H9 (cell line): ENCODE data around the gene VRK1. TPM values are rescaled to one million over a fixed set of nuclear protein-coding genes. Genes with fewer than 3 reads are reported as not detected.

Experiments used
- DNase-seq: peaks from one replicate; pipeline ENCODE4 v3.0.0-alpha.2; 2017
- H2AFZ ChIP-seq: one replicate; pipeline ENCODE4 v1.6.1; 2013; ENCODE audit warnings: mild to moderate bottlenecking, low read length, control low read depth, moderate library complexity
- H2AK5ac ChIP-seq: 2 replicates; pipeline ENCODE4 v1.6.1; 2013; ENCODE audit warnings: low read length, control low read depth, mixed read lengths; ENCODE audit not compliant: insufficient read length
- H2BK120ac ChIP-seq: one replicate; pipeline ENCODE4 v1.6.1; 2013; ENCODE audit warnings: low read depth, mild to moderate bottlenecking, low read length, control low read depth, inconsistent platforms; ENCODE audit not compliant: poor library complexity, severe bottlenecking
- H2BK12ac ChIP-seq: 2 replicates; pipeline ENCODE4 v1.6.1; 2013; ENCODE audit warnings: low read length, control low read depth, mixed read lengths, low read depth; ENCODE audit not compliant: insufficient read length
- H2BK15ac ChIP-seq: 2 replicates; pipeline ENCODE4 v1.6.1; 2013; ENCODE audit warnings: low read depth, low read length, control low read depth
- H2BK20ac ChIP-seq: one replicate; pipeline ENCODE4 v1.6.1; 2013; ENCODE audit warnings: low read depth, mild to moderate bottlenecking, low read length, control low read depth, inconsistent platforms; ENCODE audit not compliant: poor library complexity, severe bottlenecking
- H2BK5ac ChIP-seq: 2 replicates; pipeline ENCODE4 v1.6.1; 2013; ENCODE audit warnings: low read length, control low read depth, mixed read lengths; ENCODE audit not compliant: insufficient read length
- H3K14ac ChIP-seq: 2 replicates; pipeline ENCODE4 v1.6.1; 2013; ENCODE audit warnings: low read length, control low read depth; ENCODE audit not compliant: insufficient read depth
- H3K18ac ChIP-seq: 2 replicates; pipeline ENCODE4 v1.6.1; 2013; ENCODE audit warnings: low read depth, mild to moderate bottlenecking, mixed read lengths, low read length, control low read depth; ENCODE audit not compliant: insufficient read length
- H3K23ac ChIP-seq: 2 replicates; pipeline ENCODE4 v1.6.1; 2013; ENCODE audit warnings: low read length, control low read depth, mixed read lengths, low read depth; ENCODE audit not compliant: insufficient read length
- H3K23me2 ChIP-seq: 2 replicates; pipeline ENCODE4 v1.6.1; 2013; ENCODE audit warnings: low read depth, mild to moderate bottlenecking, mixed read lengths, low read length, control low read depth; ENCODE audit not compliant: insufficient read length, poor library complexity, severe bottlenecking
- H3K27ac ChIP-seq: 2 replicates; pipeline ENCODE4 v1.5.1; 2013; ENCODE audit warnings: low read length, control low read depth, mixed read lengths, low read depth; ENCODE audit not compliant: insufficient read length
- H3K27me3 ChIP-seq: 2 replicates; pipeline ENCODE4 v1.6.1; 2013; ENCODE audit warnings: low read length, control low read depth, inconsistent platforms; ENCODE audit not compliant: insufficient read depth
- H3K4ac ChIP-seq: 2 replicates; pipeline ENCODE4 v1.6.1; 2013; ENCODE audit warnings: low read depth, mild to moderate bottlenecking, control low read depth, inconsistent platforms, low read length, moderate library complexity
- H3K4me1 ChIP-seq: 2 replicates; pipeline ENCODE4 v1.6.1; 2013; ENCODE audit warnings: low read length, control low read depth, inconsistent platforms; ENCODE audit not compliant: insufficient read depth
- H3K4me2 ChIP-seq: 2 replicates; pipeline ENCODE4 v1.6.1; 2013; ENCODE audit warnings: low read length, control low read depth, mixed read lengths; ENCODE audit not compliant: insufficient read length, insufficient read depth
- H3K56ac ChIP-seq: 2 replicates; pipeline ENCODE4 v1.6.1; 2013; ENCODE audit warnings: low read depth, mild to moderate bottlenecking, mixed read lengths, low read length, control low read depth; ENCODE audit not compliant: insufficient read length
- H3K79me1 ChIP-seq: 2 replicates; pipeline ENCODE4 v1.6.1; 2013; ENCODE audit warnings: low read depth, mild to moderate bottlenecking, moderate library complexity, low read length, control low read depth, inconsistent platforms; ENCODE audit not compliant: insufficient read depth, poor library complexity, severe bottlenecking
- H3K79me2 ChIP-seq: 2 replicates; pipeline ENCODE4 v1.6.1; 2013; ENCODE audit warnings: low read length, control low read depth, inconsistent platforms; ENCODE audit not compliant: insufficient read depth
- H3K9ac ChIP-seq: 2 replicates; pipeline ENCODE4 v1.6.1; 2013; ENCODE audit warnings: low read length, control low read depth, mixed read lengths; ENCODE audit not compliant: insufficient read length; ENCODE audit errors: extremely low read depth
- H3K9me3 ChIP-seq: one replicate; pipeline ENCODE4 v1.6.1; 2013; ENCODE audit warnings: low read depth, low read length, inconsistent platforms; ENCODE audit not compliant: control insufficient read depth
- H3T11ph ChIP-seq: one replicate; pipeline ENCODE4 v1.6.1; 2013; ENCODE audit warnings: mild to moderate bottlenecking, low read length, control low read depth, inconsistent platforms
- H4K20me1 ChIP-seq: one replicate; pipeline ENCODE4 v1.6.1; 2013; ENCODE audit not compliant: control insufficient read depth, insufficient read length, insufficient read depth
- H4K5ac ChIP-seq: 2 replicates; pipeline ENCODE4 v1.6.1; 2013; ENCODE audit warnings: low read depth, mild to moderate bottlenecking, mixed read lengths, low read length, control low read depth; ENCODE audit not compliant: insufficient read length
- H4K8ac ChIP-seq: replicated peaks from 2 replicates; pipeline ENCODE4 v1.6.1; 2013; ENCODE audit warnings: low read length, control low read depth, mixed read lengths, low read depth; ENCODE audit not compliant: insufficient read length
- H4K91ac ChIP-seq: 2 replicates; pipeline ENCODE4 v1.6.1; 2013; ENCODE audit warnings: low read depth, mild to moderate bottlenecking, moderate library complexity, mixed read lengths, low read length, control low read depth; ENCODE audit not compliant: insufficient read length
- H3K27ac Mint-ChIP-seq, 3 experiments: 2 replicates in 2 of 3; 3 replicates in 1 of 3; pipeline ENCODE4 v1.8.0; 2020 to 2021; ENCODE audit warnings: mixed read lengths in 3 of 3, mild to moderate bottlenecking in 1 of 3, moderate library complexity in 1 of 3
- H3K27me3 Mint-ChIP-seq: 2 replicates; pipeline ENCODE4 v1.8.0; 2021; ENCODE audit warnings: low read depth, mild to moderate bottlenecking, moderate library complexity, mixed read lengths
- H3K36me3 Mint-ChIP-seq, 3 experiments: 2 replicates in 2 of 3; 3 replicates in 1 of 3; pipeline ENCODE4 v1.8.0; 2020 to 2021; ENCODE audit warnings: low read depth in 3 of 3, mixed read lengths in 3 of 3; ENCODE audit not compliant: insufficient read depth in 1 of 3
- H3K4me1 Mint-ChIP-seq, 2 experiments: 2 replicates each; pipeline ENCODE4 v1.8.0; 2020; ENCODE audit warnings: mixed read lengths in 2 of 2
- H3K4me3 Mint-ChIP-seq, 2 experiments: 2 replicates in 1 of 2; 3 replicates in 1 of 2; pipeline ENCODE4 v1.8.0; 2020 to 2021; ENCODE audit warnings: mild to moderate bottlenecking in 2 of 2, mixed read lengths in 2 of 2, moderate library complexity in 1 of 2
- H3K9me3 Mint-ChIP-seq, 2 experiments: 2 replicates in 1 of 2; 3 replicates in 1 of 2; pipeline ENCODE4 v1.8.0; 2020; ENCODE audit warnings: mild to moderate bottlenecking in 2 of 2, mixed read lengths in 2 of 2, moderate library complexity in 1 of 2
- WGBS: extraction: QIAGEN DNeasy Blood & Tissue Kit; methylation state at CpG from one replicate; pipeline ENCODE4 v1.1.7; 2013; ENCODE audit warnings: missing lambda C conversion rate, low lambda C conversion rate, mixed read lengths; ENCODE audit not compliant: insufficient read length; ENCODE audit errors: extremely low coverage; 5-methylcytosine and 5-hydroxymethylcytosine counted together
- total RNA-seq: library from RNA; stranded (reverse); gene quantifications from 2 replicates; pipeline ENCODE4 v1.2.1, GENCODE V29; 2021
- TF ChIP-seq, protein P1 (sequence below): fragments of 200-600 bp; sonication (generic); conservative IDR thresholded peaks from 3 replicates; pipeline ENCODE4 v1.8.0; 2021; ENCODE audit warnings: antibody characterized with exemption, mild to moderate bottlenecking

VRK1 gene
- total RNA-seq, 1 experiment from 2014 or later = 55.7 TPM

DNA sequence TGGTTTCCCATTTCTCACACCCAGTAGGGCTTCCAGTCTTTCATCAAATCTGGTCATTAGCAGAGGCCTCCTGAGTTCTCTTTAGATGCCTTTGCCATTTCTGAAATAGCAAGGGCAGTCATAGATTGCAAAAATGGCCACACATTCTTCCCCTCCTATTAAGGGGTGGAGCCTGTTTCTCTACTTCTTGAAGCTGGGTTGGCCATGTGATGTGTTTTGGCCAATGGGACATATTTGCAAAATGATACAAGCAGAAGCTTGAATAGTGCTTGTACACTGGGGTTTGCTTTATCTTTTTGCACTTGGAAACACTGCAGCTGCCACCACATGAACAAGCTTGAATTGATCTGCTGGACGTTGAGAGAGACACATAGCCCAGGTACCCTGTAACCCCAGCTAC is 109.3 kb downstream of the VRK1 start:
- Histone ChIP-seq H3K79me1 (no peaks in the 10 kb centered on the region), H2BK120ac (no peak overlapping the region), H2AFZ (no peak overlapping the region), H3K4ac (no peak overlapping the region), H3K56ac (no peak overlapping the region), H3K23ac (no peak overlapping the region), H3K4me2 (no peak overlapping the region), H2BK12ac (no peak overlapping the region), H2BK5ac (no peak overlapping the region), H3K14ac (no peak overlapping the region), H3T11ph (no peak overlapping the region), H3K18ac (no peak overlapping the region), H2BK15ac (no peak overlapping the region), H2BK20ac (no peak overlapping the region), H2AK5ac (no peak overlapping the region), H3K23me2 (no peaks in the 10 kb centered on the region), H4K5ac (no peak overlapping the region), H3K9me3 (peaks cover 5% of the 10 kb centered on the region), H4K20me1 (no peaks in the 10 kb centered on the region), H4K91ac (no peak overlapping the region), H4K8ac (no peak overlapping the region), H3K27ac (no peak overlapping the region), H3K4me1 (no peaks in the 10 kb centered on the region; the same call in 1 of the 2 replicates), H3K79me2 (no peaks in the 10 kb centered on the region), H3K9ac (no peak overlapping the region), H3K27me3 (no peaks in the 10 kb centered on the region)
- WGBS = no CpG with 5 or more reads among the region's 1 CpG
- Mint-ChIP-seq H3K4me3 (no peak overlapping the region), H3K27ac (no peak overlapping the region), H3K9me3 (peaks cover 14 to 17% of the 10 kb centered on the region in 2 experiments), H3K4me1 (peaks cover 17 to 19% of the 10 kb centered on the region in 2 experiments), H3K27me3 (peaks cover 1% of the 10 kb centered on the region; the same call in 1 of the 2 replicates), H3K36me3 (peaks cover 10 to 14% (median 13%) of the 10 kb centered on the region in 3 experiments)
- TF ChIP-seq, protein P1, sequence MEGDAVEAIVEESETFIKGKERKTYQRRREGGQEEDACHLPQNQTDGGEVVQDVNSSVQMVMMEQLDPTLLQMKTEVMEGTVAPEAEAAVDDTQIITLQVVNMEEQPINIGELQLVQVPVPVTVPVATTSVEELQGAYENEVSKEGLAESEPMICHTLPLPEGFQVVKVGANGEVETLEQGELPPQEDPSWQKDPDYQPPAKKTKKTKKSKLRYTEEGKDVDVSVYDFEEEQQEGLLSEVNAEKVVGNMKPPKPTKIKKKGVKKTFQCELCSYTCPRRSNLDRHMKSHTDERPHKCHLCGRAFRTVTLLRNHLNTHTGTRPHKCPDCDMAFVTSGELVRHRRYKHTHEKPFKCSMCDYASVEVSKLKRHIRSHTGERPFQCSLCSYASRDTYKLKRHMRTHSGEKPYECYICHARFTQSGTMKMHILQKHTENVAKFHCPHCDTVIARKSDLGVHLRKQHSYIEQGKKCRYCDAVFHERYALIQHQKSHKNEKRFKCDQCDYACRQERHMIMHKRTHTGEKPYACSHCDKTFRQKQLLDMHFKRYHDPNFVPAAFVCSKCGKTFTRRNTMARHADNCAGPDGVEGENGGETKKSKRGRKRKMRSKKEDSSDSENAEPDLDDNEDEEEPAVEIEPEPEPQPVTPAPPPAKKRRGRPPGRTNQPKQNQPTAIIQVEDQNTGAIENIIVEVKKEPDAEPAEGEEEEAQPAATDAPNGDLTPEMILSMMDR = no peak
- no peak for DNase-seq
